ENCODE results near the gene ZDHHC8. TPM values are rescaled to one million over a fixed set of nuclear protein-coding genes. Genes with fewer than 3 reads are reported as not detected.

Gene ZDHHC8
- total and polyA plus RNA-seq, 2 donors (not counting 3 experiments of a cell fraction or from before 2014, with no cell fraction given) = 49.8 to 131 TPM

GRCh38 chr22:20128902-20129746 lies 2.5 kb upstream of the ZDHHC8 start:
- Histone ChIP-seq H3K79me2 (ENCODE audit: control insufficient read depth, insufficient read depth, low read length) (peaks cover 23% of the 10 kb centered on the region), H2AFZ (ENCODE audit: low read depth, low read length) (no peak overlapping the region), H3K36me3 (ENCODE audit: control insufficient read depth in 2 of 2, extremely low read depth in 1 of 2, insufficient read depth in 2 of 2, low read length in 2 of 2) (peaks cover 0 to 20% of the 10 kb centered on the region in 2 experiments), H3K4me2 (ENCODE audit: insufficient read depth, low read length) (no peak overlapping the region), H3K9me3 (replicated peaks; ENCODE audit: control insufficient read depth, insufficient read depth, low read length) (no peaks in the 10 kb centered on the region), H3K9ac (replicated peaks; ENCODE audit: extremely low read depth, insufficient read depth, low read length) (no peak overlapping the region), H3K9me1 (replicated peaks; ENCODE audit: control insufficient read depth, extremely low read depth, insufficient read depth, low read length) (no peaks in the 10 kb centered on the region), H3K4me3 (replicated peaks in 1 of 3; ENCODE audit: insufficient read depth in 1 of 3, low read depth in 1 of 3, low read length in 3 of 3) (no peak overlapping the region), H3K27ac (ENCODE audit: insufficient read depth, low read depth, low read length) (no peak overlapping the region), H3K4me1 (ENCODE audit: control insufficient read depth, extremely low read depth, insufficient read depth, low read length) (peaks cover 6% of the 10 kb centered on the region), H3K27me3 (ENCODE audit: control insufficient read depth in 2 of 2, insufficient read depth in 2 of 2, low read length in 2 of 2) (no peaks in the 10 kb centered on the region), H4K20me1 (replicated peaks; ENCODE audit: control insufficient read depth, extremely low read depth, insufficient read depth, low read length) (no peaks in the 10 kb centered on the region)
- dilution Hi-C loops (cut with MboI; ENCODE audit: extremely low pct_ligation_motif_present, low sequenced_read_pairs) = no loop called here
- BruUV-seq (replicated peaks) = no TSS peak
- ChIA-PET POLR2A (no interaction called here), CTCF (interaction anchor here (0.6 to 2.1 kb wide), 5 partner anchors 9 to 399 kb away, joined by 3 to 7 read pairs (median 6); no protein-coding TSS in a partner anchor)
- FAIRE-seq = no peak
- TF ChIP-seq CTCF (IDR thresholded peaks at IDR 0.05; ENCODE audit: extremely low read depth in 1 of 2, insufficient read depth in 1 of 2, low read depth in 1 of 2, low read length in 2 of 2) (peak; percentile 36 to 53), POLR2AphosphoS5 (IDR thresholded peaks at IDR 0.05; ENCODE audit: insufficient read depth, low read depth, low read length) (no peak), MAX (IDR thresholded peaks at IDR 0.05; ENCODE audit: insufficient read depth, insufficient read length) (no peak), POLR2A (IDR thresholded peaks at IDR 0.05; ENCODE audit: low read depth, low read length) (no peak), GATA2 (IDR thresholded peaks at IDR 0.05; ENCODE audit: insufficient read depth, insufficient read length, low read depth, low read length) (no peak)
- peak; percentile 33 for DNase-seq (ENCODE audit: low read depth, low spot score)
- intact Hi-C loops (cut with micrococcal nuclease) = no loop called here
